T47D (cell line): ENCODE data around the gene TMCO1.
"Not testable (repeated sequence)": the region's sequence is repeated elsewhere in the genome, so short reads cannot be mapped to it uniquely, and the experiment has no call there.

Experiments
- DNase-seq, 2 experiments: peaks; one replicate each; pipeline versions ENCODE4 v3.0.0 to v3.0.0-alpha.2; 2011 to 2012; ENCODE audit warnings: low read depth in 1 of 2, low spot score in 1 of 2
- JUND ChIP-seq: IDR thresholded peaks from 2 replicates; pipeline ENCODE4 v1.6.1; 2012; ENCODE audit warnings: low read depth
- in situ Hi-C: cut with HindIII; loops from 2 replicates; pipeline ENCODE4 v1.10.0; 2016; ENCODE audit warnings: low sequenced_read_pairs, low pct_unique_long_range_greater_than_20kb

TMCO1 gene, protein sequence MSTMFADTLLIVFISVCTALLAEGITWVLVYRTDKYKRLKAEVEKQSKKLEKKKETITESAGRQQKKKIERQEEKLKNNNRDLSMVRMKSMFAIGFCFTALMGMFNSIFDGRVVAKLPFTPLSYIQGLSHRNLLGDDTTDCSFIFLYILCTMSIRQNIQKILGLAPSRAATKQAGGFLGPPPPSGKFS

DNA sequence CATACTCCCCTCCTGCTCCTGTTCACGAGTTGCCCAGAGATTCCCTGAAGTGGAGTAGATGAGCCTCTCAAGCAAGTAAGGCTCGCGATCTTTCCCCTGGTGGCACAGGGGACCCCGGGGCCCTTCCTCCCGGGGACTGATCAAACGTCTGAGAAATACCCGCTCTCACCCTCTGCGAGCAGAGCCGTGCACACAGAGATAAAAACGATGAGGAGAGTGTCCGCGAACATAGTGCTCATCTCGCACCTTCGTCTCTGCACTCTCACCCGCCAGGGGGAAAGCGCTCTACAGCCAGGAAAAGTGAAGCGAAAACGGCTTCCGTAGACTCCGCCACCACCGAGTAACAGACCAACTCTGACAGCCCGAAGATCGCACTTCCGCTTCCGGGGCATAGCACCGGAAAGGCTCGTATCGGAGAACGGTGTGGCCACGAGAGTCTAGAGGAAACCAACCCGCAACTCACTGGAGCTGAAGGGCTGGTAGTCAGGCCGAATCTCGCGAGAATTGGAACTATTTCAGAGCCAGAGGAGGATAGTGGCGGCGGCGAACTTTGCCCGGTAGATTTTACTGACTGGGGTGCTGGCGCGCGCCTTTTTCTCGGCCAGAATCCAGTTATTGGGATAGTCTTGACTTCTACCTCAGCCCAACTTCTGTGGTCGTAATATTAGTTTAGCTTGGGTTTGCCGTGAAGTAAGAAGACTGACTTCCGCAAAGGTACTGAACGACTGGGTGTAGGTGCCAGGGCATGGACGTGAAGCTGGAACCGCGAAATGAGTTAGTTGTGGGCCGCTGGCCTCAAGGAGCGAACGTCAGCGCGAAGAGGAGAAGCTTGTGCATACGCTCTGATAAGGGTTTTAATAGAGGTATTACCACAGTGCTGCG, at the start of gene TMCO1:
TSS of gene TMCO1 (minus strand) at position 356 of the 882 bp plus-strand sequence. CDS start at position 239, 117 bp downstream.
- in situ Hi-C loops: no loop called here
- peak; percentile 97 to 99 for DNase-seq
- no peak for TF ChIP-seq JUND

DNA sequence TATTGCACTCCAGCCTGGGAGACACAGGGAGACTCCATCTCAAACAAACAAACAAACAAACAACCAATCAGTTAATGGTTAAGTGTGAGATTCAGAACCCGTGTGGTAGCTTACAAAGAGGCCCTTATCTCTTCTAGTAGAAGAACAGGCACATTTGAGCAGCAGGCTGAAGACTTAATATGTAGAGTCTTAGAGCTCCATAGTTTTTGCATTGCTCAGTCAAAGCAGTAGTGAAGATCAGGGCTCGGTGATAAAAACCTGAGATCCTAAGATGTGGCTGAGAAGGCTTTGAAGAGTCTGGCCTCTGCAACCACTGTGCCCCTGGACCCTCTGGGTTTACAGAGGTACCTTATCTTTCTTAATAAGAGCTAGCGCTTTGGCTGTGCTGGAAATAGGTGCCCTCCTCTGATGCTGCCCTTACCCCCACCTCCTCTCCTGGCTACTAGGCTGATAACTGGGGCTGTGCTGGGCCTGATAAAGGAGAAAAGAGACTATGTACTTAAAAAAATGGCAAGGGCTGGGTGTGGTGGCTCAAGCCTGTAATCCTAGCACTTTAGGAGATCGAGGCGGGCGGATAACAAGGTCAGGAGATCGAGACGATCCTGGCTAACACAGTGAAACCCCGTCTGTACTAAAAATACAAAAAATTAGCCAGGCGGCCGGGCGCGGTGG, 48.3 kb upstream of the TMCO1 start:
- no peak for DNase-seq
- no peak for TF ChIP-seq JUND
- in situ Hi-C loops: no loop called here

DNA sequence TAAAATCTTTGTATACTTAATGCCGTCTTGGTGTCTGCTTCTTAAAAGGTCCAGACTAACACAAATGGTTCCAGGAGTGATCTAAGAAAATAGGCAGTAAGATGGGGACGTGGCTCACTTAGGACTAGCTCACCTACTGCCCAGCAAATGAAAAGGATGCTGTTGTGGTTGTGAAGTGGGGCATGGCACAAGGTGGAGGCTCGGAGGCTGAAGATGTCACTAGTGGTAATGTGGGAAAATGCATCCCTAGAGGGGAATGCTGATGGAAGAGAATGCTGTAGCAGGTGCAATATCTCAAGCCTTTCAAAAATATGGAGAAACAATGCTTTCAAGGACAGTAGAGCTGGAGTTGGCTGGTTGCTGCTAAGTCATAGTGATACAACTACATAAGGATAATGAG, 47.5 kb upstream of the TMCO1 start:
- in situ Hi-C loops: no loop called here
- TF ChIP-seq JUND: no peak
- DNase-seq: no peak

DNA sequence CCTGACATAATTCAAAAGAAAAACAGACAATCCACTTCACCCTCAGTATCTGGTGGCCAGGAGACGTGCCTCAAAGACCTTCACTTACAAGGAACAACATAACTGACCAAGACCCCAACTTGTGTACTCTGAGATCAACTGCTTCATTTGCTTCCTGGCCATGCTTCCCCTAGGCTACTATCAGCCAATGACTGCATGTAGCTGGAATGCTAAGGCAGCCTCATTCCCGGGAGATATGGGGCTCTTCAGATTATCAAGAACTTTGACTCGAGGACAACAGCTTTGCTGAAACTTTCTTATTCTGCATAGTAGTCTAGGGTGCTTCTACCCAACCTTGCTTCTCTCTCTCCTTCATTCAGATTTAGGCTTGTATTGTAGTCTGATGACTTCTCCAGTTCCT, 47.1 kb upstream of the TMCO1 start:
- TF ChIP-seq JUND: no peak
- DNase-seq: no peak
- in situ Hi-C loops: no loop called here

DNA sequence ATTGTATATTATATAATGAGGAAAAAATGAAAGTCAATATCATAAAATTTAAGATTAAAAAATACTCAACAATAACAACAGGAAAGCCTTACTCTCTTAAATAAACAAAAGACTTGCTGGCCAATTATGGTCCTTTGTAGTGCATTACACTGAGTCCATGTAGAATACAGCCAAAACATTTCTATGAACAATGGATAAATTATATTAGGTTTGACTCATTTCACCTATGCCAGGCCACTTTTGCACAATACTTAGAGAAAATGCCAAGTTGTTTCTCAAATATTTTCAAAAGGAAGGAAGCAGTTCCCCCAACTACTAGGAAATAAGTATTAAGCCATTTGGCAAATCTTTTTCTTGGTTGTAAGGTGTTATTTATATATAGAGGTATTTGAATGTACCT, 38.9 kb upstream of the TMCO1 start:
- DNase-seq: no peak
- no peak for TF ChIP-seq JUND
- in situ Hi-C loops: no loop called here

DNA sequence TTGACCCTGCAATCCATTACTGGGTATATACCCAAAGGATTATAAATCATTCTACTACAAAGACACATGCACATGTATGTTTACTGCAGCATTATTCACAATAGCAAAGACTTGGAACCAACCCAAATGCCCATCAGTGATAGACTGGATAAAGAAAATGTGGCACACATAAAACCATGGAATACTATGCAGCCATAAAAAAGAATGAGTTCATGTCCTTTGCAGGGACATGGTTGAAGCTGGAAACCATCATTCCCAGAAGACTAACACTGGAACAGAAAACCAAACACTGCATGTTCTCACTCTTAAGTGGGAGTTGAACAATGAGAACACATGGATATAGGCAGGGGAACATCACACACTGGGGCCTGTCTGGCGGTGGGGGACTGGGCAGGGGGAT, 35.8 kb upstream of the TMCO1 start:
- in situ Hi-C loops, DNase-seq: not testable (repeated sequence)

DNA sequence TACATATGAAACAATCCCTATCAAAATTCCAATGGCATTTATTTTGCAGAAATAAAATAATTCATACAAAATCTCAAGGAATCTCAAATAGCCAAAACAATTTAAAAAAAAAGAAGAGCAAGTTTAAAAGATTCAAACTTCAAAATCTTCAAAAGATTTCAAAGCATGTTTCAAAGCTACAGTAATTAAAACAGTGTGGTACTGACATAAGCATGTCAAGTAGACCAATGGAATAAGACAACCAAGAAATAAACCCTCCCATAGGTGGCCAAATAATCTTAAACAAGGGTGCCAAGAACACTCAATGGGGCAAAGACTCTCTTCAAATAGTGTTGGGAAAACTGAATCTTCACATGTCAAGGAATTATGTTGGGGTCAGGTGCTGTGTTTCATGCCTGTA, 30.7 kb upstream of the TMCO1 start:
- in situ Hi-C loops: no loop called here
- DNase-seq: no peak
- no peak for TF ChIP-seq JUND

DNA sequence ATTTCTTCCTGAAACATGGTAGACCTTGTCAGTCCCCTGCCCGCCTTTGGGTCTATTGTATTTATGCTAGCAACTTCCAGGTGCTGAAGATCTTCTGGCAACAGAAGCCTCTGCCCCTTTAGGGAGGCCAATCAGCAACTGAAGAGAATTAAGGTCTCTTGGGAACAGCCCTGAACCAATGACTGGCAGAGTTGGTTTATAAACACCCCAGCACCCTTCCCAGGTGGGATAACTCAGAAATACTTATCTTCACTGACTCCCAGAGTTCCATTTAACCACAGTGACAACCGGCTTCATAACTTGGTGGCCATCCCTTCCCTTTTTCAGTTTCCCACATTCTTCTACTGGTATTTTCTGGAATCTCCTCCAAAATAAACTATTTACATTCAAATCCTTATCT, 27.2 kb upstream of the TMCO1 start:
- no peak for TF ChIP-seq JUND
- no peak for DNase-seq
- in situ Hi-C loops: no loop called here

DNA sequence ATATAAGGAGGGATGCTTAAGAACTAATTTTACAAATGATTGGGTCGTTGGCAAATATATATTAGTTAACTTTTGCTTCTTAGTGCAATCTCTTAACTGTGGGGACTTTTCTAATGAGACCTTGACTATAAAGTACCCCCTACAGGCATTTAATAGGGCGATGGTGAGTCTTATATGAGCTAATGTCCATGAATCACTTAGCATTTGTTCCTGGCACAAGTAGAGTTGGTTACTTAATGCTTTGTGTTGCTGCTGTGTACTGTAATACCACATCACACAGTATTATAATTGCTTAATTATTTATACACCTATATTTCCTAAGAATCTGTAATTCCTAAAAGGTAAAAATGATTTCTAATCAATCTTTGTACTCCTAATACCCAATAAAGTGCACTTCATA, 25.3 kb upstream of the TMCO1 start:
- TF ChIP-seq JUND: no peak
- DNase-seq: no peak
- in situ Hi-C loops: no loop called here

DNA sequence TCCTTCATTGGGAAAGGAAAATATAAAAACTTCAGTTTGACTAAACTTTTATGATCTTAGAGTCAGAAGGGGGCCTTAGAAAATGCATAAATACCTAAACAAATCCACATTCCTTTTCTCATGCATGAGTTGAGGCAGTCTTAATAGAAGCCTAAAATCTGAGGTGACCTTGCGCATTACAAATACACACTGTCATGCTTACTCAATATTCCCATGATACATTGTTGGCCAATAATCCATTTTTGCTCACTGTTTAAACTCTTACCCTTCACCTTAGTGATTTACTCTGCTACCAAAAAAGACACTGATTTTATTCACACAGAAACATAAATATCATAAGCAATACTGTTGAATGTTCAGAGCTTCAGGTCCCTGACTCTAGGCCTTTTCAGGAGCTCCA, 19.1 kb upstream of the TMCO1 start:
- in situ Hi-C loops: no loop called here
- no peak for TF ChIP-seq JUND
- no peak for DNase-seq

DNA sequence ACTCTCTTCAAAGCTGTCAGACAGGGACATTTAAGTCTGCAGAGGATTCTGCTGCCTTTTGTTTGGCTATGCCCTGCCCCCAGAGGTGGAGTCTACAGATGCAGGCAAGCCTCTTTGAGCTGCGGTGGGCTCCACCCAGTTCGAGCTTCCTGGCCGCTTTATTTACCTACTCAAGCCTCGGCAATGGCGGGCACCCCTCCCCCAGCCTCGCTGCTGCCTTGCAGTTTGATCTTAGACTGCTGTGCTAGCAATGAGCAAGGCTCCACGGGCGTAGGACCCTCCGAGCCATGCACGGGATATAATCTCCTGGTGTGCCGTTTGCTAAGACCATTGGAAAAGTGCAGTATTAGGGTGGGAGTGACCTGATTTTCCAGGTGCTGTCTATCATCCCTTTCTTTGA, 14.9 kb upstream of the TMCO1 start:
- DNase-seq, in situ Hi-C loops: not testable (repeated sequence)

DNA sequence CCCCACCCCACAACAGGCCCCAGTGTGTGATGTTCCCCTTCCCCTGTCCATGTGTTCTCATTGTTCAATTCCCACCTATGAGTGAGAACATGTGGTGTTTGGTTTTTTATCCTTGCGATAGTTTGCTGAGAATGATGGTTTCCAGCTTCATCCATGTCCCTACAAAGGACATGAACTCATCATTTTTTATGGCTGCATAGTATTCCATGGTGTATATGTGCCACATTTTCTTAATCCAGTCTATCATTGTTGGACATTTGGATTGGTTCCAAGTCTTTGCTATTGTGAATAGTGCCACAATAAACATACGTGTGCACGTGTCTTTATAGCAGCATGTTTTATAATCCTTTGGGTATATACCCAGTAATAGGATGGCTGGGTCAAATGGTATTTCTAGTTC, 9.5 kb upstream of the TMCO1 start:
- in situ Hi-C loops, DNase-seq: not testable (repeated sequence)

DNA sequence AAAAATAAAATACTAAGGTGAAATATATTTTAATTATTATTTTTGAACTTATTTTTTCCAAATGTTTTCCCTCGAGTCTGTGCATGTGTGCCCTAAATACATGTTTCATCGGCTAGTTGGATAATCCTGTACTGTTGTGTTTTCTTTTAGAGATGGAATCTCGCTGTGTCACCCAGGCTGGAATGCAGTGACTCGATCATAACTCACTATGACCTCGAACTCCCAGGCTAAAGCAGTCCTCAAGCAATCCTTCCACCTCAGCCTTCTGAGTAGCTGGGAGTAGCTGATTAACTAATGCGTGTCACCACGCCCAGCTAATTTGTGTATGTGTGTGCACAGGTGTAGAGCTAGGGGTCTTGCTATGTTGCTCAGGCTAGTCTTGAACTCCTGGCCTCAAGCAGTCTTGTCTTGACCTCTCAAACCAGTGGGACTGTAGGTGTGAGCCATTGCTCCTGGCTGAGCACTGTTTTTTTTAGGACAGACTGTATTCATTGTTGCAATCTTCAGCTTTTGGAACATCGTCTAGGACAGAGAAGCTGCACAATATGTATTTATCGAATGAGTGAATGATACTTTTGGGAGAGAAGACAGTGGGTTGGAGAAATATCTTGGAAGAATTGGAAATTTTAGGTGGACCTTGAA, 4.8 kb upstream of the TMCO1 start:
- DNase-seq: peak in 1 of 2 experiments; percentile 76
- peak; percentile 50; the same call in 1 of the 2 replicates for TF ChIP-seq JUND
- in situ Hi-C loops: no loop called here
